Measurements from ENCODE around the gene STBD1. TPM values are rescaled to one million over a fixed set of nuclear protein-coding genes. Genes with fewer than 3 reads are reported as not detected.

STBD1 gene
- polyA plus RNA-seq, 1 of the 3 experiments (the other 2 are of a cell fraction) = 1.6 TPM

DNA sequence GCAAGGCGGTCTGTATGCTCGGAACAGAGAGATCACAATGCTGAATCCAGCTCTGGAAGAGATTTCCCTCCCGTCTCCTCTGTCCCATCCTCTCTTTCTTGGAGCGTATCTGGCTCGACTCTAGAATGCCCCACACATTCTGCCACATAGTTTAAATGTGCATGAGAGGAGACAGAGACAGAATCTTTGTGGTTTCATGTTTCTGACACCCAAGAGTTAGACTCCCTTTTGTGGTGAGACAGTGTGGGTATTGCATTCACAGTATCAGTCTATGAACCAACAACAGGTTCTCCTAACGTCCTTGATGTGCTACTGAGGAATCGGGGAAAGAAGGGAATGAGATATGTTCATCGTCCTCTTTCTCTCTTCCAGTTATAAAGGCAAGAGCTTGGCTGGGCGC is 29.7 kb upstream of the STBD1 start:
- H3K4me3 ChIP-seq (ENCODE audit: low read depth in 2 of 2, low read length in 1 of 2) = no peak overlapping the region
- H3K4me2 ChIP-seq = no peak overlapping the region
- no peaks in the 10 kb centered on the region for H3K9me3 ChIP-seq
- ChIA-PET CTCF (no interaction called here), POLR2A (no interaction called here)
- no peaks in the 10 kb centered on the region for H4K20me1 ChIP-seq (ENCODE audit: insufficient read depth)
- no peak overlapping the region for H3K9ac ChIP-seq
- H3K36me3 ChIP-seq (replicated peaks in 1 of 2; ENCODE audit: control insufficient read depth in 1 of 2, insufficient read depth in 2 of 2, low read length in 1 of 2) = no peaks in the 10 kb centered on the region
- H3K27me3 ChIP-seq (ENCODE audit: insufficient read depth) = no peaks in the 10 kb centered on the region
- TF ChIP-seq, protein P1, sequence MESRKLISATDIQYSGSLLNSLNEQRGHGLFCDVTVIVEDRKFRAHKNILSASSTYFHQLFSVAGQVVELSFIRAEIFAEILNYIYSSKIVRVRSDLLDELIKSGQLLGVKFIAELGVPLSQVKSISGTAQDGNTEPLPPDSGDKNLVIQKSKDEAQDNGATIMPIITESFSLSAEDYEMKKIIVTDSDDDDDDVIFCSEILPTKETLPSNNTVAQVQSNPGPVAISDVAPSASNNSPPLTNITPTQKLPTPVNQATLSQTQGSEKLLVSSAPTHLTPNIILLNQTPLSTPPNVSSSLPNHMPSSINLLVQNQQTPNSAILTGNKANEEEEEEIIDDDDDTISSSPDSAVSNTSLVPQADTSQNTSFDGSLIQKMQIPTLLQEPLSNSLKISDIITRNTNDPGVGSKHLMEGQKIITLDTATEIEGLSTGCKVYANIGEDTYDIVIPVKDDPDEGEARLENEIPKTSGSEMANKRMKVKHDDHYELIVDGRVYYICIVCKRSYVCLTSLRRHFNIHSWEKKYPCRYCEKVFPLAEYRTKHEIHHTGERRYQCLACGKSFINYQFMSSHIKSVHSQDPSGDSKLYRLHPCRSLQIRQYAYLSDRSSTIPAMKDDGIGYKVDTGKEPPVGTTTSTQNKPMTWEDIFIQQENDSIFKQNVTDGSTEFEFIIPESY (IDR thresholded peaks at IDR 0.05; ENCODE audit: borderline replicate concordance, low read depth) = no peak
- TF ChIP-seq MEF2A (IDR thresholded peaks at IDR 0.05; ENCODE audit: borderline replicate concordance, low read depth) (no peak), EZH2phosphoT487 (IDR thresholded peaks at IDR 0.05; ENCODE audit: borderline replicate concordance, low read depth) (no peak), SMC3 (IDR thresholded peaks at IDR 0.05; ENCODE audit: low read depth, low read length) (no peak), JUND (IDR thresholded peaks at IDR 0.05) (no peak), RFX5 (IDR thresholded peaks at IDR 0.05; ENCODE audit: low read length) (no peak), NFIC (IDR thresholded peaks at IDR 0.05; ENCODE audit: borderline replicate concordance) (no peak), RXRA (IDR thresholded peaks at IDR 0.05; ENCODE audit: borderline replicate concordance, low read depth) (no peak), GABPA (IDR thresholded peaks at IDR 0.05; ENCODE audit: low read depth) (no peak), POLR2AphosphoS5 (IDR thresholded peaks at IDR 0.05; ENCODE audit: low read depth, low read length) (no peak), TAF1 (IDR thresholded peaks at IDR 0.05; ENCODE audit: borderline replicate concordance, low read depth, low read length) (no peak), TEAD4 (IDR thresholded peaks at IDR 0.05; ENCODE audit: borderline replicate concordance, insufficient read depth) (no peak), FOXJ3 (CRISPR knock-in tag; IDR thresholded peaks at IDR 0.05) (no peak)
- TF ChIP-seq, protein P2, sequence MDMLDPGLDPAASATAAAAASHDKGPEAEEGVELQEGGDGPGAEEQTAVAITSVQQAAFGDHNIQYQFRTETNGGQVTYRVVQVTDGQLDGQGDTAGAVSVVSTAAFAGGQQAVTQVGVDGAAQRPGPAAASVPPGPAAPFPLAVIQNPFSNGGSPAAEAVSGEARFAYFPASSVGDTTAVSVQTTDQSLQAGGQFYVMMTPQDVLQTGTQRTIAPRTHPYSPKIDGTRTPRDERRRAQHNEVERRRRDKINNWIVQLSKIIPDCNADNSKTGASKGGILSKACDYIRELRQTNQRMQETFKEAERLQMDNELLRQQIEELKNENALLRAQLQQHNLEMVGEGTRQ (IDR thresholded peaks at IDR 0.05; ENCODE audit: borderline replicate concordance, low read depth, low read length) = no peak
- TF ChIP-seq, protein P3, sequence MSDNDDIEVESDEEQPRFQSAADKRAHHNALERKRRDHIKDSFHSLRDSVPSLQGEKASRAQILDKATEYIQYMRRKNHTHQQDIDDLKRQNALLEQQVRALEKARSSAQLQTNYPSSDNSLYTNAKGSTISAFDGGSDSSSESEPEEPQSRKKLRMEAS (IDR thresholded peaks at IDR 0.05; ENCODE audit: low read depth) = no peak
- TF ChIP-seq, protein P4, sequence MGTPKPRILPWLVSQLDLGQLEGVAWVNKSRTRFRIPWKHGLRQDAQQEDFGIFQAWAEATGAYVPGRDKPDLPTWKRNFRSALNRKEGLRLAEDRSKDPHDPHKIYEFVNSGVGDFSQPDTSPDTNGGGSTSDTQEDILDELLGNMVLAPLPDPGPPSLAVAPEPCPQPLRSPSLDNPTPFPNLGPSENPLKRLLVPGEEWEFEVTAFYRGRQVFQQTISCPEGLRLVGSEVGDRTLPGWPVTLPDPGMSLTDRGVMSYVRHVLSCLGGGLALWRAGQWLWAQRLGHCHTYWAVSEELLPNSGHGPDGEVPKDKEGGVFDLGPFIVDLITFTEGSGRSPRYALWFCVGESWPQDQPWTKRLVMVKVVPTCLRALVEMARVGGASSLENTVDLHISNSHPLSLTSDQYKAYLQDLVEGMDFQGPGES (IDR thresholded peaks at IDR 0.05; ENCODE audit: low read depth, low read length) = no peak
- WGBS (ENCODE audit: low lambda C conversion rate) = 79% methylated on average over 9 of the region's 9 CpGs
- H3F3A ChIP-seq (replicated peaks; ENCODE audit: insufficient read depth) = no peaks in the 10 kb centered on the region
- H3K27ac ChIP-seq (ENCODE audit: low read depth in 2 of 2, low read length in 1 of 2) = no peak overlapping the region
- DNase-seq = no peak
- no peak overlapping the region for H2AFZ ChIP-seq (ENCODE audit: low read depth)
- H3K79me2 ChIP-seq (ENCODE audit: insufficient read depth) = no peaks in the 10 kb centered on the region
- no peaks in the 10 kb centered on the region for H3K9me2 ChIP-seq
- peaks cover 0 to 4% of the 10 kb centered on the region in 2 experiments; a peak in 1 of 4 replicates for H3K4me1 ChIP-seq (ENCODE audit: control insufficient read depth in 1 of 2, insufficient read depth in 2 of 2, low read depth in 1 of 2, low read length in 1 of 2)
